Peyer's patch (tissue), 4 donors: ENCODE measurements around the gene HDHD2.

ENCODE experiments used
- CTCF ChIP-seq, 6 experiments: fragments of 450-650 bp in 4 of 6; fragments of 200-600 bp in 2 of 6; sonication (generic) in 1 of 6; IDR thresholded peaks; one replicate each; pipeline ENCODE4 v1.5.1; 2017 to 2019; ENCODE audit warnings: antibody characterized with exemption in 6 of 6, mild to moderate bottlenecking in 3 of 6, moderate library complexity in 1 of 6
- POLR2A ChIP-seq, 2 donors: fragments of 450-650 bp; IDR thresholded peaks; one replicate each; pipeline ENCODE4 v1.5.1; 2017; ENCODE audit warnings: antibody characterized with exemption in 2 of 2, mild to moderate bottlenecking in 2 of 2, moderate library complexity in 2 of 2

- TF ChIP-seq CTCF (IDR thresholded peaks at IDR 0.05) (no peak), POLR2A (IDR thresholded peaks at IDR 0.05) (no peak)
Measured at GRCh38 chr18:47063096-47063495, 87.2 kb downstream of the HDHD2 start.
